COLO668 (cell line): ENCODE results near the gene SHOX.

ENCODE experiments used
- DNase-seq: peaks from one replicate; lab custom pipeline; 2025; ENCODE audit not compliant: unreplicated experiment; lab: John Stamatoyannopoulos, UW

SHOX gene

GRCh38 chrX:663841-664240 is 33.2 kb downstream of the SHOX start:
- DNase-seq: no peak

- no peak for DNase-seq
These were observed 36.5 kb downstream of the SHOX start for GRCh38 chrX:666762-667720.

- no peak for DNase-seq
These were observed 40.1 kb downstream of the SHOX start for GRCh38 chrX:670645-671044.

DNA sequence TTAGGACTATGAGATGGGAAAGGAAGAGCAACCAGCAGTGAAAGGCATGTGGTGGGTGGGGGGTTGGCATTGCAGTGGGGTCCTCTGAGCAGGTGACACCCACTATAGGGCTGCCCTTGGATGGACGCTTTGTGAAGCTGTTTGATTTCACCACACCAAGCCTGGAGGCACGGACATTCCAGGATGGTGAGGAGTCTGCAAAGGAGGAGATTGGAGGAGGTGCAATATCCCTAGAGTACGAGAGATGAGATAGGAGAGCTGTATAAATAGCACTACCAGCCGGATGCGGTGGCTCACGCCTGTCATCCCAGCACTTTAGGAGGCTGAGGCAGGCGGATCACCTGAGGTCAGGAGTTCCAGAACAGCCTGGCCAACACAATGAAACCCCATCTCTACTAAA is 42.3 kb downstream of the SHOX start:
- no peak for DNase-seq

DNA sequence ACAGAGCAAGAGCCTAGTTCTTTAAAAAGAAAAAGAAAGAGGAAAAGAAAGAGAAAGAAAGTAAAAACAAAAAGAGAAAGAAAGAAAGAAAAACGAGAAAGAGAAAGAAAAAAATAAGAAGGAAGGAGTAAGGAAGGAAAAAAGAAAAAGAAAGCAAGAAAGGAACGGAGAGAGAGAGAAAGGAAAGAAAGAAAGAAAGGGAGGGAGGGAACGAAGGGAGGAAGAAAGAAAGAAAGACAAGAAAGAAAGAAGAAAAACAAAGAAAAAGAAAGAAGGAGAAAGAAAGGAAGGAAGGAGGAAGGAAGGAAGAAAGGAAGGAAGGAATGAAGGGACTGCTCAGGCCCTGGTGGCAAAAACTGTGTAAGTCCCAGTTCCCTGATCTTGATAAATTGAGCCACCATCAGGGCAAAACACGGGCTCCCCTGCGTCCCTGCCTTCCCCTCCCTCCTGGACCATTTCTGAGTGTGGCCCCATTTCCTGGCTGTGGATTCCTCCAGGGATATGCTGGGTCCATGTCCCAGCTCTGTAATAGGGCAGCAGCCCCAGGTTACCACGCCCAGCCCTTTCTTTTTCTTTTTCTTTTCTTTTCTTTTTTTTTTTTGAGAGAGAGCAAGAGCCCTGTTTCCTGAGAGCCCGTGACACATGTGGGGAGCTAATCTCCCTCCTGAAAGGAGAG is 44.8 kb downstream of the SHOX start:
- DNase-seq: no peak

- no peak for DNase-seq
These were observed 45.3 kb downstream of the SHOX start for GRCh38 chrX:675955-676295.

DNA sequence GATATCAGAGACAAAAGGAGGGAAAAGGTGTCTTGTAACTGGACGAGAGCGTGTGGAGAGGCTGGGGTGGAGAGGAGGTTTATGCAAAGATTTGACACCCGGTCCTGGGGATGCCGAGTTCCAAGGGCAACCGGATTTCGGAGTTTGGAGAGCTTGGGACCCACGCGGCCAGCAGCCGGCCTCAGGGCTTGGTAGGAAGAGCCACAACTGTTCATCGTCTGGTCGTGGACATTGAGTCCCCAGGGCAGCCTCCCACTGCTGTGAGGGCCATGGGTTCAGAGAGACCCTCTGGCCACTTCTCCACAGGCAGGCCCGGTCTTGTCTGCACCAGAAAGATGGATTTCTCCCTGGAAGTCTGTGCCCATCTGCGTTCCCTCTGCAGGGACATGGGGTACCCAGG is 46.8 kb downstream of the SHOX start:
- no peak for DNase-seq

DNA sequence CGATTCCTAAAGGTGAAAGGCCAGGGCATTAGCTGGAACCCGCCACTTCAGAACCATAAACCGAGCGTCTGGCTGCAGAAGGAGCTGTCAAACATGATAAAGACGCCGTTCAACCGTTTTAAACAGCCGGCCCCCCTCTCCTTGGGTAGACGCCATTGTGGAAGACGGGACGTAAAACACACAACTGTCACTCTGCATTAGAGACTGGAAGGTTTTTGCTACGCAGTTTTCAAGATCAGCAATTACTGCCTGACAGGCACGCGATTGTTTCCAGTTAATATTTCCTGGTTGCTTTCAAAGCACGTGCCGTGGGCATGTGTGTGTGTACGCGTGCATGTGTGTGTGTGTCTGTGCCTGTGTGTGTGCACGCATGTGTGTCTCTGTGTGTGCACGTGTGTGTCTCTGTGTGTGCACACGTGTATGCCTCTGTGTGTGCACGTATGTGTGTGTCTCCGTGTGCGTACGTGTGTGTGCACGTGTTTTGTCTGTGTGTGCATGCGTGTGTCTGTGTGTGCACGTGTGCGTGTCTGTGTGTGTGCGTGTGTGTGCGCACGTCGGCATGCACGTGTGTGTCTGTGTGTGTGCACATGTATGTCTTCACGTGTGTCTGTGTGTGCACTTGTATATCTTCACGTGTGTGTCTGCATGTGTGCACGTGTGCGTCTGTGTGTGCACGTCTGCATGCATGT is 48.8 kb downstream of the SHOX start:
- no peak for DNase-seq

- no peak for DNase-seq
These were observed 49.5 kb downstream of the SHOX start for GRCh38 chrX:680062-680461.

DNA sequence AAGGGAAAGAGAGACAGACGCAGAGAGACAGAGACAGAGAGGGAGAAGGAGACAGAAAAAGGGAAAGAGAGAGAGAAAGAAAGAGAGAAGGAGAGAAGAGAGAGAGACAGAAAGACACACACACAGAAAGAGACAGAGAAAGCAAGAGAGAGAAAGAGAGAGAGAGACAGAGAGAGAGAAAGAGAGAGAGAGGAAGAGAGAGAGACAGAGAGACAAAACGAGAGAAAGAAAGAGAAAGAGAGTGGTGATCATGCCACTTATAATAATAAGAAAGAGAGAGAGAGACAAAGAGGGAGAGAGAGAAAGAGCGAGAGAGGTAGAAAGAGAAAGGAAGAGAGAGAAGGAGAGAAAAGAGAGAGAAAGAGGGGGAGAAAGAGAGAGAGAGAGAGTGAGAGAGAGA is 51.4 kb downstream of the SHOX start:
- no peak for DNase-seq

GRCh38 chrX:682892-683291 is 52.3 kb downstream of the SHOX start:
- DNase-seq: no peak

DNA sequence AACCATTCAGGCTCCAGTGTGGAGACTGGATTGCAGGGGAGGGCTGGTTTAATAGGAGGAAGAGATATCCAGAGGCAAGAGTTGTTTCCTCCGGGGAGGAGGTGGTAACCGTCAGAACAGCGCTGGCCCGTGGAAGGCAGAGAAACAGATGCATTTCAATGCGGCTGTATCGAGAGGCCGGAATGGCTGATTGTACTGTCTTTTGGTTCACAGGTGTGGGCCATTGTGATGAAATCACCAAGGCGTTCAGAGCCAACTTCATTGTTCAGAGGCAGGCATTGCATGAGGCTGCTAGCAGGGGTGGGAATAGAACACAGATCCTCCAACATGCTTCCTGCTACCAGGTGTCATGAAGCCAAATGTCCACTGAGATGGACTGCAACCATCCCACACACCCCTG is 53.0 kb downstream of the SHOX start:
- DNase-seq: no peak

DNA sequence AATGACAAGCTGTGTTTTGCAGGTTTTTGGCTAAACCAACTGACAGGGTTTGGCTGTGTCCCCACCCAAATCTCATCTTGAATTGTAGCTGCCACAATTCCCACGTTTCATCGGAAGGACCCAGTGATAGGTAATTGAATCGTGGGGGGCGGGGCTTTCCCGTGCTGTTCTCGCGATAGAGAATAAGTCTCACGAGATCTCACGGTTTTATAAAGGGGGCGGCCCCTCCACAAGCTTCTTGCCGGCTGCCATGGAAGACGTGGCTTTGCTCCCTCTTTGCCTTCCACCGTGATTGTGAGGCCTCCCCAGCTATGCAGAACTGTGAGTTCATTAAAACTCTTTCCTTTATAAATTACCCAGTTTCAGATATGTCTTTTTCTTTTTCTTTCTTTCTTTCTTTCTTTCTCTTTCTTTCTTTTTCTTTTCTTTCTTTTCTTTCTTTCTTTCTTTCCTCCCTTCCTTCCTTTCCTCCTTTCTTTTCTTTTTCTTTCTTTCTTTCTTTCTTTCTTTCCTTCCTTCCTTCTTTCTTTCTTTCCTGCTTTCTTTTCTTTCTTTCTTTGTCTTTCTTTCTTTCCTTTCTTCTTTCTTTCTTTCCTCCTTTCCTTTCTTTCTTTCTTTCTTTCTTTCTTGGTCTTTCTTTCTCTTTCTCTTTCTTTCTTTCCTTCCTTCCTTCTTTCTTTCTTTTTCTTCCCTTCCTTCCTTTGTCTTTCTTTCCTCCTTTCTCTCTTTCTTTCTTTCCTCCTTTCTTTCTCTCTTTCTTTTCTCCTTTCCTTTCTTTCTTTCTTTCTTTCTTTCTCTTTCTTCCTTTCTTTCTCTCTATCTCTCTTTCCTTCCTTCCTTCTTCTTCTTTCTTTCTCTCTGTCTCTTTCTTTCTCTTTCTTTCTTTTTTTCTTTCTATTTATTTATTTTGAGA is 54.8 kb downstream of the SHOX start:
- DNase-seq: no peak

- DNase-seq: no peak
These were observed 59.4 kb downstream of the SHOX start for GRCh38 chrX:689983-690382.

DNA sequence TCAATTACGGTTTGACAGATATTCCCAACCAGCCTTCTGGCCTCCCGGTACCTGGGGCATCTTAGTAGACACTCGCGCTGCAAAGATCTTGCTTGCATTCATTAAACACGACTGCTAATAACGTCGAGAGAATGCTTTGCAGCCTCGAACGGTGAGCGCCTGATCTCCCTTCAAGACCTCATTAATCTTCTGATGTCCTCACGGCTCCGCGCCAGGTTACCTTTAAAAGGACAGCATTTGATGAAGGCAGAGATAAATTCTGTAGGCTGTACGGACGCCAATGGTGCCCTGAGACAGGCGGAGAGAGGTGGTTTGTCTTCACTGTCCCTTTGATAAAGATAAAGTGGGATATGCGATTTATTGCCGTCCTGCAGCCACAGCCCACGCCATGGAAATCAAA is 64.2 kb downstream of the SHOX start:
- no peak for DNase-seq

- DNase-seq: no peak
These were observed 67.6 kb downstream of the SHOX start for GRCh38 chrX:698206-698605.

GRCh38 chrX:700936-701335 is 70.3 kb downstream of the SHOX start:
- no peak for DNase-seq

DNA sequence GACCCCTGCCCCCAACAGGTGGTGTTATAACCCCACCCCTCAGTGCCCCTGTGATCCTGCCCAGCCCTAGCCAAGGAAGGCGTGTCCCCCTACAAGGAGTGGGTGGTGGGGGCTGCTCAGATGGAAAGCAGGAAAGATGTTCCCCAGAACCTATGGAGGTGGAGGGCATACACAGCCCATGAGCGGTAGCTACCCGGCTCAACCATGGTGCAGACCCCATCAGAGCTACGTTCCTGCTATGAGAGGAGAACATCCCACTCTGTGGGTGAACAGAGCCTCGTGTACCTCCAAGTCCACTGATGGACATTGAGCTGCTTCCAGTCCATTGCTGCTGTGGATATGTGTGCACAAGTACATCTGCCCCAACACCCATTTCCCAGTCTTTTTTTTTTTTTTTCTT is 71.1 kb downstream of the SHOX start:
- no peak for DNase-seq

DNA sequence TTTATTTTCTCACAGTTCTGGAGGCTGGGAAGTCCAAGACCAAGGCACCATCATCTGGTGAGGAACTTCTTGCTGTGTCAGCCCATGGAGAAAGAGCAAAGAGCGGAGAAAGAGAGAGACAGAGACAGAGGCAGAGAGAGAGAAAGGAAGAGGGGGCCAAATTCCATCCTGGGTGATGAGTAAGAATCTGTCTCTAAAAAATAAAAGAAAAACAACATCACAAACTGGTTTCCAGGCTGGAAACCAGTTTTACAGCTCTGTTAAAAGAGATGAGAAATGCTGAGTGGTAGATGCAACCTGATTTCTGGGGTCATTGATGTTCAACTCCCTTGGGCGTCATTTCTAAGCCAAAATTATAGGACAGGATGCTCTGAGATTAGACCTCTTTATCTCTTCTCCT is 72.9 kb downstream of the SHOX start:
- DNase-seq: no peak

DNA sequence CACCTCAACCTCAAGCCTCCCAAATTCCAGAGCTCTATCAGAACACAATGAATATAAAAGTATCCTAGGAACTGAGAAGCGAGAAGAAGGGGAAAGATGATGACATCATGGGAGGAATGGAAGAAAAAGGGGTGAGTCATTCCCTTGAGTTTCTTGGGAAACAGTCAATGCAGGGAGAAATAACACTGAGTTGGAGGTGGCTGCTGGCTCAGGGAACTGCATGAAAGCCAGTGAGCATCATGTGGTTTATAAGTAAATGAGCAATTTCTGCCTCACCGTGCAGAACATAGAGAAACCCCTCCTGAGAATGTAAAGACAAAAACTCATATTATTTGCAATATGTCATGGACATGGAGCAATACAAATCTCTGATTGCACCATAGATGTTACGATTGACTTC is 73.3 kb downstream of the SHOX start:
- DNase-seq: no peak
